K562 (cell line): ENCODE results near the gene APOM. TPM values are rescaled to one million over a fixed set of nuclear protein-coding genes. Genes with fewer than 3 reads are reported as not detected.

Experiments
- ATAC-seq: fragments of 200-7000 bp; cut with Tn5 transposase; 3 replicates; pipeline ENCODE4 v1.9.1; 2020; ENCODE audit warnings: moderate library complexity
- BruUV-seq: library from RNA; stranded (reverse); fragments of 400-500 nt; replicated peaks from 2 replicates; lab custom pipeline; 2021; lab: Mats Ljungman, UMichigan
- CTCF ChIA-PET: fragments of 300-600 bp; formaldehyde crosslinking; extraction: SDS; loops from one replicate; lab custom pipeline; 2021; ENCODE audit warnings: low intra/inter-chr PET ratio; lab: Yijun Ruan, JAX
- POLR2A ChIA-PET: fragments of 300-600, 350-650 bp; sonication (Branson Sonifier 250); formaldehyde crosslinking; extraction: SDS; loops from one replicate; lab custom pipeline; 2021; ENCODE audit warnings: antibody characterized with exemption, inconsistent platforms; lab: Yijun Ruan, JAX
- DNase-seq, 4 experiments: peaks; one replicate each; pipeline versions ENCODE4 v3.0.0 to v3.0.0-alpha.2; 2011 to 2018; ENCODE audit warnings: low spot score in 3 of 4, mixed read lengths in 3 of 4; ENCODE audit errors: extremely low read depth in 1 of 4
- FAIRE-seq: peaks from 2 replicates; lab custom pipeline; 2011; peaks lifted over from hg19 to GRCh38; lab: Jason Lieb, UNC
- H2AFZ ChIP-seq: 2 replicates; pipeline ENCODE4 v1.6.0; 2011; ENCODE audit warnings: low read depth, low read length, control low read depth, inconsistent platforms
- H3K27ac ChIP-seq: fragments of 200-600 bp; 3 replicates; pipeline ENCODE4 v1.8.0; 2011; ENCODE audit warnings: low read depth, mild to moderate bottlenecking, control low read depth, inconsistent platforms, low read length, moderate library complexity, mixed read lengths; ENCODE audit errors: extremely low read depth
- H3K27me3 ChIP-seq, 2 experiments: fragments of 300-600 bp in 1 of 2; 2 replicates in 1 of 2; 3 replicates in 1 of 2; pipeline versions ENCODE4 v1.6.0 to v1.8.0; 2011; ENCODE audit warnings: inconsistent platforms in 2 of 2, low read length in 2 of 2, mild to moderate bottlenecking in 1 of 2, mixed read lengths in 1 of 2, moderate library complexity in 1 of 2; ENCODE audit not compliant: control insufficient read depth in 2 of 2, insufficient read depth in 2 of 2
- H3K36me3 ChIP-seq: fragments of 300-600 bp; 3 replicates; pipeline ENCODE4 v1.8.0; 2011; ENCODE audit warnings: mild to moderate bottlenecking, low read length, inconsistent platforms; ENCODE audit not compliant: control insufficient read depth, insufficient read depth
- H3K4me1 ChIP-seq, 2 experiments: fragments of 200-600 bp in 1 of 2; replicated peaks in 1 of 2; 2 replicates in 1 of 2; 3 replicates in 1 of 2; pipeline versions ENCODE4 v1.5.1 to v1.8.0; 2011; ENCODE audit warnings: inconsistent platforms in 2 of 2, low read length in 2 of 2, mild to moderate bottlenecking in 1 of 2, mixed read lengths in 1 of 2, moderate library complexity in 1 of 2; ENCODE audit not compliant: control insufficient read depth in 2 of 2, insufficient read depth in 2 of 2
- H3K4me2 ChIP-seq: 2 replicates; pipeline ENCODE4 v1.6.1; 2011; ENCODE audit warnings: low read length, control low read depth, inconsistent platforms, mixed read lengths; ENCODE audit not compliant: insufficient read depth
- H3K4me3 ChIP-seq: fragments of 200-600 bp; sonication (generic), shearing (Covaris generic); 2 replicates; pipeline ENCODE4 v1.5.1; 2016; ENCODE audit warnings: control low read depth, inconsistent platforms
- H3K79me2 ChIP-seq: fragments of 200-600 bp; 3 replicates; pipeline ENCODE4 v1.8.0; 2011; ENCODE audit warnings: low read length, inconsistent platforms; ENCODE audit not compliant: control insufficient read depth, insufficient read depth
- H3K9ac ChIP-seq, 2 experiments: 2 replicates each; pipeline versions ENCODE4 v1.6.0 to v1.6.1; 2011; ENCODE audit warnings: low read depth in 2 of 2, low read length in 2 of 2, control low read depth in 1 of 2, inconsistent platforms in 1 of 2, mild to moderate bottlenecking in 1 of 2, mixed read lengths in 1 of 2; ENCODE audit not compliant: insufficient read depth in 1 of 2
- H3K9me1 ChIP-seq: one replicate; pipeline ENCODE4 v1.6.0; 2011; ENCODE audit warnings: inconsistent platforms, mild to moderate bottlenecking, low read length, moderate library complexity; ENCODE audit not compliant: control insufficient read depth, insufficient read depth
- H3K9me3 ChIP-seq: replicated peaks from 2 replicates; pipeline ENCODE4 v1.5.1; 2011; ENCODE audit warnings: low read depth, low read length, inconsistent platforms; ENCODE audit not compliant: control insufficient read depth, insufficient read depth
- H4K20me1 ChIP-seq: replicated peaks from 2 replicates; pipeline ENCODE4 v1.6.1; 2011; ENCODE audit warnings: low read length, inconsistent platforms, mixed read lengths; ENCODE audit not compliant: control insufficient read depth, insufficient read depth
- ATF6 ChIP-seq: sonication (generic); formaldehyde crosslinking; IDR thresholded peaks from 2 replicates; pipeline ENCODE4 v1.4.0; 2020; ENCODE audit warnings: mild to moderate bottlenecking, missing genetic modification reagents
- BHLHE40 ChIP-seq: IDR thresholded peaks from 2 replicates; pipeline ENCODE4 v1.6.1; 2011; ENCODE audit warnings: low read length, improper control_type of control experiment
- DNMT1 ChIP-seq: fragments of 450-650 bp; IDR thresholded peaks from 2 replicates; pipeline ENCODE4 v1.6.1; 2016; ENCODE audit warnings: antibody characterized with exemption, mild to moderate bottlenecking
- LARP7 ChIP-seq: fragments of 450-650 bp; IDR thresholded peaks from 2 replicates; pipeline ENCODE4 v1.6.1; 2016
- MCM2 ChIP-seq: fragments of 450-650 bp; IDR thresholded peaks from 2 replicates; pipeline ENCODE4 v1.6.1; 2017; ENCODE audit warnings: low read depth, mild to moderate bottlenecking
- SREBF1 ChIP-seq: fragments of 150-350 bp; IDR thresholded peaks from 2 replicates; pipeline ENCODE4 v1.6.1; 2014; ENCODE audit warnings: antibody characterized with exemption, low read depth, low read length, borderline replicate concordance
- TGIF2 ChIP-seq: sonication (generic); formaldehyde crosslinking; IDR thresholded peaks from 2 replicates; pipeline ENCODE4 v1.8.1; 2022; ENCODE audit warnings: mild to moderate bottlenecking, missing genetic modification reagents, moderate library complexity
- ZNF232 ChIP-seq: sonication (generic); formaldehyde crosslinking; IDR thresholded peaks from 2 replicates; pipeline ENCODE4 v1.8.0; 2022; ENCODE audit warnings: mild to moderate bottlenecking, missing genetic modification reagents
- WGBS: fragments of 100-300 bp; shearing (Covaris generic); methylation state at CpG from one replicate; pipeline ENCODE4 v1.1.6; 2016; ENCODE audit warnings: low coverage, mixed read lengths; ENCODE audit not compliant: insufficient coverage; ENCODE audit errors: missing lambda C conversion rate; 5-methylcytosine and 5-hydroxymethylcytosine counted together
- in situ Hi-C: fragments of 300-500 bp; cut with MboI; formaldehyde crosslinking; loops from 4 replicates; pipeline ENCODE4 v1.15.0; 2018; ENCODE audit warnings: inconsistent platforms, mixed read lengths
- intact Hi-C: fragments of 100-400 bp; cut with micrococcal nuclease; formaldehyde crosslinking; loops from 2 replicates; pipeline ENCODE4 v1.14.2; 2022
- polyA plus RNA-seq, 8 experiments: library from polyadenylated mRNA; depleted of rRNA in 4 of 8; stranded (reverse) in 5 of 8; unstranded in 3 of 8; fragments of >200 nt; fragmentation: Nextera tagmentation in 2 of 8; fragmentation: Illumina TruSeq in 1 of 8; extraction: Ambion mirVana in 2 of 8; extraction: Trizol in 1 of 8; gene quantifications; 2 replicates each; pipeline versions ENCODE4 v1.2.1 to v1.2.3, GENCODE V29; 2011 to 2014; ENCODE audit warnings: inconsistent platforms in 1 of 8, missing spikeins in 1 of 8
- total RNA-seq, 7 experiments: library from RNA; depleted of rRNA in 6 of 7; stranded (reverse); fragments of >200 nt in 6 of 7; fragmentation: Illumina TruSeq in 2 of 7; extraction: Trizol in 2 of 7; gene quantifications; 2 replicates each; pipeline versions ENCODE4 v1.2.1 to v1.2.3, GENCODE V29; 2011 to 2021; ENCODE audit warnings: low replicate concordance in 1 of 7
- TF ChIP-seq, protein P1 (sequence below): sonication (generic); formaldehyde crosslinking; IDR thresholded peaks from 2 replicates; pipeline ENCODE4 v1.8.0; 2022; ENCODE audit warnings: mild to moderate bottlenecking, low read depth, missing genetic modification reagents
- TF ChIP-seq, protein P2 (sequence below): fragments of 450-650 bp; IDR thresholded peaks from 2 replicates; pipeline ENCODE4 v1.7.1; 2018; ENCODE audit warnings: mild to moderate bottlenecking, low read depth; ENCODE audit not compliant: partially characterized antibody
- TF ChIP-seq, protein P3 (sequence below): fragments of 250-450 bp; sonication (Bioruptor Pico); IDR thresholded peaks from 2 replicates; pipeline ENCODE4 v1.5.0; 2021; ENCODE audit warnings: mild to moderate bottlenecking, moderate library complexity

Gene APOM
- total and polyA plus RNA-seq, 9 of the 15 experiments (the other 6 are each of a cell fraction or from before 2014, with no cell fraction given): 5.7 to 24.3 (median 10.4) TPM

DNA sequence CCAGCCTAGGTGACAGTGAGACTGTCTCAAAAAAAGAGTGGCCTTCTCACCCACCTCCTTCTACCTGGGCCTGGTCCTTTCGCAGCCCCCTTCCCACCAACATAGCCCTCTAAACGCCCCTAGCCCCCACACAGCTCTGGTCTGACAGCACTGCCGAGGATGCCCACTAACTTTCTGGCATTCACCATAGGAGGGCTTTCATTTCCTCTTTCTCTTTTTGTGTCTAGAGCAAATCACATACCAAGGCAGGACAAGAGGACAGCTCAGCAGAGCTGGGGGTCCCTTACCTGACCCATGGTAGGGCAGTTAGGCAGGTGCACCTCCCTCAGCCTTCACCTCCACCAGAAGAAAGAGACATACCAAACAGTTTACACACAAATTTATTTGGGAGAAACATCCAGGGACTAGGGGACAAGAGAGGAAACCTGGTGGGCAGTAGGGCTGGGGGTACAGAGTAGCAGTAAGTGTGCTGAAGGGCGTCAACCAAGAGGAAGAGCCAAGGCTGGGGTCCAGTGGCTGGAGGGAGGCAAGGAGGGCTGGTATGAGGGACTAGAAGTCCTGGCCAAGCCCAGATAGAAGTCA is 20.7 kb downstream of the APOM start:
- CTCF ChIA-PET: interaction anchor here (0.5 kb wide), 1 partner anchor 11 kb away, joined by 5 read pairs; the partner anchor contains the start of gene CSNK2B
- no TSS peak for BruUV-seq
- TF ChIP-seq SREBF1 (no peak), ATF6 (CRISPR knock-in tag) (0 out of 2 replicates have a peak, but pooled peaks have one; percentile 73), BHLHE40 (0 out of 2 replicates have a peak, but pooled peaks have one; percentile 26), LARP7 (0 out of 2 replicates have a peak, but pooled peaks have one; percentile 19), ZNF232 (CRISPR knock-in tag) (0 out of 2 replicates have a peak, but pooled peaks have one; percentile 40), TGIF2 (peak; percentile 62; the same call in 1 of the 2 replicates), MCM2 (0 out of 2 replicates have a peak, but pooled peaks have one; percentile 35), DNMT1 (0 out of 2 replicates have a peak, but pooled peaks have one; percentile 83)
- TF ChIP-seq, protein P1, sequence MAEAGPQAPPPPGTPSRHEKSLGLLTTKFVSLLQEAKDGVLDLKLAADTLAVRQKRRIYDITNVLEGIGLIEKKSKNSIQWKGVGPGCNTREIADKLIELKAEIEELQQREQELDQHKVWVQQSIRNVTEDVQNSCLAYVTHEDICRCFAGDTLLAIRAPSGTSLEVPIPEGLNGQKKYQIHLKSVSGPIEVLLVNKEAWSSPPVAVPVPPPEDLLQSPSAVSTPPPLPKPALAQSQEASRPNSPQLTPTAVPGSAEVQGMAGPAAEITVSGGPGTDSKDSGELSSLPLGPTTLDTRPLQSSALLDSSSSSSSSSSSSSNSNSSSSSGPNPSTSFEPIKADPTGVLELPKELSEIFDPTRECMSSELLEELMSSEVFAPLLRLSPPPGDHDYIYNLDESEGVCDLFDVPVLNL (CRISPR knock-in tag): 0 out of 2 replicates have a peak, but pooled peaks have one; percentile 23
- TF ChIP-seq, protein P2, sequence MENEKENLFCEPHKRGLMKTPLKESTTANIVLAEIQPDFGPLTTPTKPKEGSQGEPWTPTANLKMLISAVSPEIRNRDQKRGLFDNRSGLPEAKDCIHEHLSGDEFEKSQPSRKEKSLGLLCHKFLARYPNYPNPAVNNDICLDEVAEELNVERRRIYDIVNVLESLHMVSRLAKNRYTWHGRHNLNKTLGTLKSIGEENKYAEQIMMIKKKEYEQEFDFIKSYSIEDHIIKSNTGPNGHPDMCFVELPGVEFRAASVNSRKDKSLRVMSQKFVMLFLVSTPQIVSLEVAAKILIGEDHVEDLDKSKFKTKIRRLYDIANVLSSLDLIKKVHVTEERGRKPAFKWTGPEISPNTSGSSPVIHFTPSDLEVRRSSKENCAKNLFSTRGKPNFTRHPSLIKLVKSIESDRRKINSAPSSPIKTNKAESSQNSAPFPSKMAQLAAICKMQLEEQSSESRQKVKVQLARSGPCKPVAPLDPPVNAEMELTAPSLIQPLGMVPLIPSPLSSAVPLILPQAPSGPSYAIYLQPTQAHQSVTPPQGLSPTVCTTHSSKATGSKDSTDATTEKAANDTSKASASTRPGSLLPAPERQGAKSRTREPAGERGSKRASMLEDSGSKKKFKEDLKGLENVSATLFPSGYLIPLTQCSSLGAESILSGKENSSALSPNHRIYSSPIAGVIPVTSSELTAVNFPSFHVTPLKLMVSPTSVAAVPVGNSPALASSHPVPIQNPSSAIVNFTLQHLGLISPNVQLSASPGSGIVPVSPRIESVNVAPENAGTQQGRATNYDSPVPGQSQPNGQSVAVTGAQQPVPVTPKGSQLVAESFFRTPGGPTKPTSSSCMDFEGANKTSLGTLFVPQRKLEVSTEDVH: peak; percentile 4
- TF ChIP-seq, protein P3, sequence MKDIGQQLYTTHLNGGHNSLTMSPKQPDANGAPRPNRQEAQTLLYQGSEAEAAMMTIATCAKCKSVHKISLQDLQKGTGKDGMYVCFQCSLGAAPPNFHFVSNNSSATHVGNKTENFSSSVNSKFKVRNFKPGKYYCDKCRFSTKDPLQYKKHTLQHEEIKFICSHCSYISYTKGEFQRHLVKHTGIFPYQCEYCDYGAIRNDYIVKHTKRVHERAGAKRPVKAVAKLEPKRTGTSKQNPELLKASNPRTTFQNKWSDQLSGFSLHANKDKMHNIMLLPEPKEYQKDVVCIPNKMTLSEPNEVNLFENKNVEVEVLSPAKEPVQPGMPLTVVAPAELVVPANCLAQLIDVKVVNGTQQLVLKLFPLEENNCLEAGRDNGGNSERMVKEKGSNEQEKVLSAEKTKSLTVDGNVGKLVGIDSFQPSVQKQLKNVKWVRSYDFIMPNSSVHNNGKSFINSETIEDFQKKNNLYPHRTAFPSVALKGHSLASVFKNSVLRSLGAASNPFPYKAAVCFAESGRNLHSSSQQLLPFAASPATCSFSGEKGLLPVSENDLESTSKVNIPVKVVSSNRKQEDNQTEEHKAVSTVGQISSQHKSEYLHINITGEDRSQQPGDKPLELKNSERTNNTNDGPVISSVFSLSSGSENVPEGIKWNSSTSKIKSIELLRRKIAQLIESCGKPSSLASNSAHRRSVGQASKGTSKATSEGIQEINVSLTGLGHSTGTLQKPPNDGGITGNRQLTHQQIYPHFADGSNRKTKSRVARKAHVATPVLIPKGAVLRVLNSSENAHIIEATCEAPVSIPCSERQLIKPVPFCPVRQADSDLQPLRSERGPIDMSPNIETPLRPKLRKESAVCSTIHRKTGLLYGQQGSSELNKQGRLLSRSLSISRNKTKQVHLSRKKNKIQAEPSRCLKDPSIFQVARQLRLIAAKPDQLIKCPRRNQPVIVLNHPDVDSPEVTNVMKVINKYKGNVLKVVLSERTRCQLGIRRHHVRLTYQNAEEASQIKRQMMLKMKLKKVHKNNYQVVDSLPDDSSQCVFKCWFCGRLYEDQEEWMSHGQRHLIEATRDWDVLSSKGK (CRISPR knock-in tag): no peak

More for the DNA sequence above, 20.7 kb downstream of the APOM start:
- no peak overlapping the region for H3K27ac ChIP-seq
- WGBS: 38% methylated on average over 4 of the region's 4 CpGs
- FAIRE-seq (no peak), DNase-seq (no peak), ATAC-seq (peak; percentile 2; the same call in 2 of the 3 replicates)
- no peak overlapping the region for H3K4me3 ChIP-seq
- H3K4me2 ChIP-seq: peak overlapping the region; percentile 39; the same call in 1 of the 2 replicates
- H3K9ac ChIP-seq: peak overlapping the region; percentile 16 to 70; a peak in 2 of 4 replicates
- POLR2A ChIA-PET: interaction anchor here (0.5 to 2.1 kb wide), 14 partner anchors 8 to 158 kb away, joined by 3 to 15 read pairs (median 6); partner anchors contain the start of genes C6orf47, CSNK2B and GPANK1
- in situ Hi-C loops (no loop called here), intact Hi-C loops (no loop called here)
- no peaks in the 10 kb centered on the region for H3K9me3 ChIP-seq
- H3K4me1 ChIP-seq: peaks cover 9 to 11% of the 10 kb centered on the region in 2 experiments
- peaks cover 26% of the 10 kb centered on the region for H3K36me3 ChIP-seq
- no peaks in the 10 kb centered on the region for H3K79me2 ChIP-seq
- no peaks in the 10 kb centered on the region for H3K9me1 ChIP-seq
- peak overlapping the region; percentile 79 for H2AFZ ChIP-seq
- H4K20me1 ChIP-seq: no peaks in the 10 kb centered on the region
- no peaks in the 10 kb centered on the region for H3K27me3 ChIP-seq
